MCF 10A (cell line): ENCODE results near the gene PDCD5. TPM values are rescaled to one million over a fixed set of nuclear protein-coding genes. Genes with fewer than 3 reads are reported as not detected.

Experiments
- BruUV-seq: library from RNA; stranded (reverse); fragments of 400-500 nt; replicated peaks from 2 replicates; lab custom pipeline; 2021; lab: Mats Ljungman, UMichigan
- CTCF ChIA-PET: fragments of 300-600 bp; sonication (Branson Sonifier 250); formaldehyde crosslinking; extraction: SDS; loops from one replicate; lab custom pipeline; 2021; ENCODE audit warnings: antibody characterized with exemption, inconsistent platforms; lab: Yijun Ruan, JAX
- POLR2A ChIA-PET: fragments of 300-600, 350-650 bp; sonication (Branson Sonifier 250); formaldehyde crosslinking; extraction: SDS; loops from one replicate; lab custom pipeline; 2020; ENCODE audit warnings: antibody characterized with exemption, inconsistent platforms; lab: Yijun Ruan, JAX
- DNase-seq: peaks from one replicate; pipeline ENCODE4 v3.0.0-alpha.2; 2018; ENCODE audit not compliant: unreplicated experiment
- H3K27ac Mint-ChIP-seq: one replicate; pipeline ENCODE4 v1.8.0; 2022; ENCODE audit warnings: mild to moderate bottlenecking, low read depth, mixed read lengths; ENCODE audit not compliant: unreplicated experiment
- H3K27me3 Mint-ChIP-seq: one replicate; pipeline ENCODE4 v1.8.0; 2022; ENCODE audit warnings: mixed read lengths; ENCODE audit not compliant: insufficient read depth, unreplicated experiment
- H3K36me3 Mint-ChIP-seq: one replicate; pipeline ENCODE4 v1.8.0; 2022; ENCODE audit warnings: mild to moderate bottlenecking, moderate library complexity, mixed read lengths; ENCODE audit not compliant: insufficient read depth, unreplicated experiment
- H3K4me1 Mint-ChIP-seq: one replicate; pipeline ENCODE4 v1.8.0; 2022; ENCODE audit warnings: mixed read lengths; ENCODE audit not compliant: insufficient read depth, unreplicated experiment
- H3K4me3 Mint-ChIP-seq: one replicate; pipeline ENCODE4 v1.8.0; 2022; ENCODE audit warnings: mild to moderate bottlenecking, moderate library complexity, mixed read lengths; ENCODE audit not compliant: unreplicated experiment
- H3K9me3 Mint-ChIP-seq: one replicate; pipeline ENCODE4 v1.8.0; 2022; ENCODE audit warnings: mixed read lengths; ENCODE audit not compliant: unreplicated experiment
- CTCF ChIP-seq: fragments of 200-600 bp; IDR thresholded peaks from one replicate; pipeline ENCODE4 v1.8.0; 2022; ENCODE audit warnings: antibody characterized with exemption, mild to moderate bottlenecking; ENCODE audit not compliant: unreplicated experiment
- intact Hi-C: fragments of 100-400 bp; cut with micrococcal nuclease; formaldehyde crosslinking; loops from 2 replicates; pipeline ENCODE4 v1.14.1; 2022
- total RNA-seq: library from RNA; stranded (reverse); gene quantifications from 2 replicates; pipeline ENCODE4 v1.2.3, GENCODE V29; 2022

PDCD5 gene
- total RNA-seq, 1 experiment from 2014 or later, result 261 TPM

GRCh38 chr19:32594021-32594420 is 13.0 kb downstream of the PDCD5 start:
- BruUV-seq, result no TSS peak

GRCh38 chr19:32595491-32595890 is 14.5 kb downstream of the PDCD5 start:
- DNase-seq, result no peak
- peaks cover 78% of the 10 kb centered on the region for H3K36me3 Mint-ChIP-seq
- no peak overlapping the region for H3K4me3 Mint-ChIP-seq
- no peaks in the 10 kb centered on the region for H3K9me3 Mint-ChIP-seq
- no TSS peak for BruUV-seq
- CTCF ChIA-PET, result interaction anchor here (0.6 to 0.8 kb wide), 2 partner anchors 35 to 381 kb away, joined by 3 read pairs; no protein-coding TSS in a partner anchor
- no peaks in the 10 kb centered on the region for H3K4me1 Mint-ChIP-seq
- no peak overlapping the region for H3K27ac Mint-ChIP-seq
- no peaks in the 10 kb centered on the region for H3K27me3 Mint-ChIP-seq
- intact Hi-C loops, result no loop called here
- POLR2A ChIA-PET, result interaction anchor here (2.0 kb wide), 1 partner anchor 14 kb away, joined by 4 read pairs; the partner anchor contains the start of gene PDCD5
- no peak for TF ChIP-seq CTCF

More at GRCh38 chr19:32594021-32594420, 13.0 kb downstream of the PDCD5 start:
- Mint-ChIP-seq H3K4me3 (no peak overlapping the region), H3K4me1 (no peaks in the 10 kb centered on the region), H3K36me3 (peaks cover 72% of the 10 kb centered on the region), H3K27me3 (no peaks in the 10 kb centered on the region), H3K9me3 (no peaks in the 10 kb centered on the region), H3K27ac (no peak overlapping the region)
- no peak for TF ChIP-seq CTCF
- no peak for DNase-seq
- intact Hi-C loops, result no loop called here
- ChIA-PET POLR2A (interaction anchor here (0.6 to 1.1 kb wide), 4 partner anchors 8 to 247 kb away, joined by 3 to 6 read pairs (median 4); no protein-coding TSS in a partner anchor), CTCF (interaction anchor here (0.6 to 1.1 kb wide), 7 partner anchors 8 to 942 kb away, joined by 3 to 6 read pairs (median 3); no protein-coding TSS in a partner anchor)

- CTCF ChIA-PET, result interaction anchor here (0.5 to 2.1 kb wide), 3 partner anchors 13 to 339 kb away, joined by 3 to 15 read pairs (median 3); no protein-coding TSS in a partner anchor
- intact Hi-C loops, result no loop called here
- H3K9me3 Mint-ChIP-seq, result no peaks in the 10 kb centered on the region
- H3K4me1 Mint-ChIP-seq, result no peaks in the 10 kb centered on the region
- POLR2A ChIA-PET, result interaction anchor here (0.9 to 1.3 kb wide), 2 partner anchors 17 to 58 kb away, joined by 3 to 4 read pairs; partner anchors contain the start of gene PDCD5
- no peak overlapping the region for H3K4me3 Mint-ChIP-seq
- TF ChIP-seq CTCF, result no peak
- no peak overlapping the region for H3K27ac Mint-ChIP-seq
- peaks cover 84% of the 10 kb centered on the region for H3K36me3 Mint-ChIP-seq
- no peaks in the 10 kb centered on the region for H3K27me3 Mint-ChIP-seq
- DNase-seq, result no peak
- BruUV-seq, result no TSS peak
Observed at GRCh38 chr19:32598022-32598421, 17.0 kb downstream of the PDCD5 start.

GRCh38 chr19:32599258-32599657 is 18.3 kb downstream of the PDCD5 start:
- no TSS peak for BruUV-seq
- intact Hi-C loops, result no loop called here
- no peaks in the 10 kb centered on the region for H3K27me3 Mint-ChIP-seq
- H3K4me3 Mint-ChIP-seq, result no peak overlapping the region
- H3K36me3 Mint-ChIP-seq, result peaks cover 84% of the 10 kb centered on the region
- DNase-seq, result no peak
- peak overlapping the region; percentile 22 for H3K27ac Mint-ChIP-seq
- no peaks in the 10 kb centered on the region for H3K9me3 Mint-ChIP-seq
- POLR2A ChIA-PET, result interaction anchor here (0.8 kb wide), 1 partner anchor 18 kb away, joined by 3 read pairs; no protein-coding TSS in a partner anchor
- TF ChIP-seq CTCF, result no peak
- no peaks in the 10 kb centered on the region for H3K4me1 Mint-ChIP-seq
- CTCF ChIA-PET, result interaction anchor here (0.6 to 1.5 kb wide), 11 partner anchors 12 to 476 kb away, joined by 3 to 9 read pairs (median 4); no protein-coding TSS in a partner anchor
